NCI-H128 (cell line): ENCODE data around the gene SCN11A.
"Not testable (repeated sequence)": the region's sequence is repeated elsewhere in the genome, so short reads cannot be mapped to it uniquely, and the experiment has no call there.

Source experiments
- DNase-seq: peaks from one replicate; lab custom pipeline; 2025; ENCODE audit not compliant: unreplicated experiment; lab: John Stamatoyannopoulos, UW

Gene SCN11A

GRCh38 chr3:39067286-39067685 is 15.5 kb upstream of the SCN11A start:
- no peak for DNase-seq

GRCh38 chr3:39065197-39065596 is 13.5 kb upstream of the SCN11A start:
- no peak for DNase-seq

GRCh38 chr3:39064646-39065045 is 12.9 kb upstream of the SCN11A start:
- DNase-seq: no peak

- no peak for DNase-seq
These were observed 11.4 kb upstream of the SCN11A start for GRCh38 chr3:39063143-39063542.

- DNase-seq: no peak
These were observed 10.4 kb upstream of the SCN11A start for GRCh38 chr3:39062180-39062579.

GRCh38 chr3:39061228-39061627 is 9.5 kb upstream of the SCN11A start:
- DNase-seq: not testable (repeated sequence)

- DNase-seq: no peak
These were observed 4.4 kb upstream of the SCN11A start for GRCh38 chr3:39056151-39056550.

GRCh38 chr3:39053696-39054095 is 2.0 kb upstream of the SCN11A start:
- DNase-seq: no peak

- DNase-seq: no peak
These were observed 839 bp upstream of the SCN11A start for GRCh38 chr3:39052583-39052982.

GRCh38 chr3:39050029-39050428 is 1.7 kb downstream of the SCN11A start:
- DNase-seq: no peak

GRCh38 chr3:39038165-39038564 is 13.6 kb downstream of the SCN11A start:
- DNase-seq: no peak

- no peak for DNase-seq
These were observed 22.2 kb downstream of the SCN11A start for GRCh38 chr3:39029556-39029955.

- DNase-seq: no peak
These were observed 23.2 kb downstream of the SCN11A start for GRCh38 chr3:39028546-39028945.

GRCh38 chr3:39025222-39025970 is 26.3 kb downstream of the SCN11A start:
- DNase-seq: no peak

- DNase-seq: no peak
These were observed 27.2 kb downstream of the SCN11A start for GRCh38 chr3:39024497-39024896.

GRCh38 chr3:39022286-39022630 is 29.5 kb downstream of the SCN11A start:
- no peak for DNase-seq

GRCh38 chr3:39021465-39022285 is 30.1 kb downstream of the SCN11A start:
- DNase-seq: no peak

- no peak for DNase-seq
These were observed 30.7 kb downstream of the SCN11A start for GRCh38 chr3:39021029-39021428.

GRCh38 chr3:39019299-39019698 is 32.4 kb downstream of the SCN11A start:
- no peak for DNase-seq

GRCh38 chr3:39015418-39015817 is 36.3 kb downstream of the SCN11A start:
- no peak for DNase-seq

GRCh38 chr3:39013921-39014509 is 37.7 kb downstream of the SCN11A start:
- no peak for DNase-seq

GRCh38 chr3:39013289-39013688 is 38.5 kb downstream of the SCN11A start:
- no peak for DNase-seq
